HEK293 (cell line): ENCODE data around the gene PHKA1.

ENCODE experiments used
- CTCF ChIA-PET: fragments of 350-600 bp; formaldehyde crosslinking; extraction: SDS; loops from one replicate; lab custom pipeline; 2021; ENCODE audit warnings: antibody characterized with exemption; lab: Yijun Ruan, JAX
- POLR2A ChIA-PET: fragments of 300-600 bp; formaldehyde crosslinking; extraction: SDS; loops from one replicate; lab custom pipeline; 2020; ENCODE audit warnings: antibody characterized with exemption, inconsistent platforms; lab: Yijun Ruan, JAX
- H3K27ac ChIP-seq: fragments of 200-500 bp; sonication (Bioruptor generic); 2 replicates; pipeline ENCODE4 v1.5.1; 2014; ENCODE audit warnings: low read depth, low read length, control low read depth, inconsistent platforms; ENCODE audit errors: extremely low read depth
- H3K36me3 ChIP-seq, 2 experiments: fragments of 200-500 bp in 1 of 2; sonication (Bioruptor generic) in 1 of 2; 1 replicate in 1 of 2; 2 replicates in 1 of 2; pipeline ENCODE4 v1.5.1; 2014 to 2017; ENCODE audit warnings: inconsistent platforms in 2 of 2, low read length in 2 of 2; ENCODE audit not compliant: control insufficient read depth in 2 of 2, insufficient read depth in 1 of 2
- H3K4me1 ChIP-seq: fragments of 200-500 bp; sonication (Bioruptor generic); 2 replicates; pipeline ENCODE4 v1.5.1; 2014; ENCODE audit warnings: mild to moderate bottlenecking, low read length, inconsistent platforms; ENCODE audit not compliant: control insufficient read depth, insufficient read depth
- H3K4me3 ChIP-seq: 2 replicates; pipeline ENCODE4 v1.5.1; 2011; ENCODE audit warnings: low read depth, mild to moderate bottlenecking, control low read depth, low read length, moderate library complexity
- H3K9me3 ChIP-seq: fragments of 200-500 bp; sonication (Bioruptor generic); 2 replicates; pipeline ENCODE4 v1.5.1; 2014; ENCODE audit warnings: low read depth, low read length, inconsistent platforms; ENCODE audit not compliant: control insufficient read depth, insufficient read depth
- HOXC10 ChIP-seq: sonication (generic); formaldehyde crosslinking; IDR thresholded peaks from 2 replicates; pipeline ENCODE4 v1.8.1; 2023; ENCODE audit warnings: mild to moderate bottlenecking, missing genetic modification reagents
- KLF7 ChIP-seq: fragments of 450-650 bp; formaldehyde crosslinking; IDR thresholded peaks from 2 replicates; pipeline ENCODE4 v1.5.1; 2016; ENCODE audit warnings: missing biosample characterization, missing genetic modification characterization, borderline replicate concordance
- PRDM1 ChIP-seq: fragments of 450-650 bp; formaldehyde crosslinking; IDR thresholded peaks from 2 replicates; pipeline ENCODE4; 2016; ENCODE audit warnings: missing biosample characterization, missing genetic modification characterization
- TCF7L2 ChIP-seq: IDR thresholded peaks from 2 replicates; pipeline ENCODE4 v1.6.1; 2011; ENCODE audit warnings: low read depth, mild to moderate bottlenecking, inconsistent platforms, low read length, moderate library complexity, borderline replicate concordance
- ZBTB8A ChIP-seq: fragments of 450-650 bp; formaldehyde crosslinking; IDR thresholded peaks from 2 replicates; pipeline ENCODE4 v1.5.1; 2016; ENCODE audit warnings: missing biosample characterization, missing genetic modification characterization
- ZEB2 ChIP-seq: fragments of 450-650 bp; formaldehyde crosslinking; IDR thresholded peaks from 2 replicates; pipeline ENCODE4 v1.5.1; 2016; ENCODE audit warnings: missing biosample characterization, missing genetic modification characterization
- ZNF114 ChIP-seq: fragments of 450-650 bp; formaldehyde crosslinking; IDR thresholded peaks from 2 replicates; pipeline ENCODE4 v1.5.0; 2017; ENCODE audit warnings: missing biosample characterization, missing genetic modification characterization
- ZNF138 ChIP-seq: fragments of 450-650 bp; formaldehyde crosslinking; IDR thresholded peaks from 2 replicates; pipeline ENCODE4 v1.5.1; 2016; ENCODE audit warnings: missing biosample characterization, missing genetic modification characterization, borderline replicate concordance
- ZNF146 ChIP-seq: fragments of 450-650 bp; formaldehyde crosslinking; IDR thresholded peaks from 2 replicates; pipeline ENCODE4 v1.5.1; 2016; ENCODE audit warnings: missing biosample characterization, missing genetic modification characterization
- ZNF2 ChIP-seq: fragments of 450-650 bp; formaldehyde crosslinking; IDR thresholded peaks from 2 replicates; pipeline ENCODE4 v1.5.1; 2016; ENCODE audit warnings: missing biosample characterization, missing genetic modification characterization
- ZNF335 ChIP-seq: fragments of 450-650 bp; formaldehyde crosslinking; conservative IDR thresholded peaks from 2 replicates; pipeline ENCODE4 v1.5.1; 2016; ENCODE audit warnings: missing biosample characterization, missing genetic modification characterization
- ZNF426 ChIP-seq: fragments of 450-650 bp; formaldehyde crosslinking; IDR thresholded peaks from 2 replicates; pipeline ENCODE4 v1.5.1; 2017; ENCODE audit warnings: missing biosample characterization, missing genetic modification characterization, mild to moderate bottlenecking, inconsistent platforms, moderate library complexity
- ZNF596 ChIP-seq: fragments of 450-650 bp; IDR thresholded peaks from 2 replicates; pipeline ENCODE4 v1.5.0; 2018; ENCODE audit warnings: missing biosample characterization, mild to moderate bottlenecking, missing genetic modification characterization, moderate library complexity
- ZNF623 ChIP-seq: fragments of 450-650 bp; formaldehyde crosslinking; IDR thresholded peaks from 2 replicates; pipeline ENCODE4 v1.5.1; 2016; ENCODE audit warnings: missing biosample characterization, missing genetic modification characterization
- ZNF624 ChIP-seq: fragments of 450-650 bp; formaldehyde crosslinking; IDR thresholded peaks from 2 replicates; pipeline ENCODE4 v1.5.1; 2017; ENCODE audit warnings: missing biosample characterization, missing genetic modification characterization
- ZXDB ChIP-seq: fragments of 450-650 bp; formaldehyde crosslinking; IDR thresholded peaks from 2 replicates; pipeline ENCODE4 v1.5.1; 2016; ENCODE audit warnings: missing biosample characterization, missing genetic modification characterization
- TF ChIP-seq, protein P1 (sequence below): fragments of 450-650 bp; formaldehyde crosslinking; IDR thresholded peaks from 2 replicates; pipeline ENCODE4 v1.5.1; 2016; ENCODE audit warnings: missing biosample characterization, missing genetic modification characterization
- TF ChIP-seq, protein P2 (sequence below): fragments of 450-650 bp; formaldehyde crosslinking; IDR thresholded peaks from 2 replicates; pipeline ENCODE4 v1.5.1; 2016; ENCODE audit warnings: missing biosample characterization, missing genetic modification characterization

Gene PHKA1

DNA sequence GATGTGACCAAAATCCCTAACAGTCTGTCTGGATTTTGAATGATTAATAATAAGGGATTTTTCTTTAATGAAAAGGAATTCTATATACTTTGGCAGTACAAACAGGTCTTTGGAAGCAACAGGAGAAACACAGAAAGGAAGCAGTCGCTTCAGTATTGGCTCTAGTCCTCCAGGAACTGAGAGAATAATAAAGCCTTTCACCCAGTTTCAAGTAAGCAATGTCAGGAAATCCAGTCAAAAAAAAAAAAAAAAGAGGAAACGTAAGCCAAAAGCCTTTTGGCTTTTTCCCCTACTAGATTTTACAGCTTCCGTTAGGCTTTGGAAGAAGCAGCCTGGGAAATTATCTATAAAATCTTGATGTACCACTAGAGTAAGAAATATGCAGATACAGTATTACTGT is 79.8 kb downstream of the PHKA1 start:
- Histone ChIP-seq H3K9me3 (peaks cover 5% of the 10 kb centered on the region), H3K36me3 (peaks cover 28 to 36% of the 10 kb centered on the region in 2 experiments), H3K4me1 (no peaks in the 10 kb centered on the region), H3K4me3 (no peak overlapping the region), H3K27ac (no peak overlapping the region)
- ChIA-PET POLR2A (no interaction called here), CTCF (interaction anchor here (0.6 to 1.3 kb wide), 2 partner anchors 11 to 14 kb away, joined by 3 read pairs; no protein-coding TSS in a partner anchor)
- no peak for TF ChIP-seq KLF7 (tag by site-specific recombination)
- no peak for TF ChIP-seq ZNF624 (tag by site-specific recombination)
- no peak for TF ChIP-seq TCF7L2
- TF ChIP-seq HOXC10 (CRISPR knock-in tag) = no peak

DNA sequence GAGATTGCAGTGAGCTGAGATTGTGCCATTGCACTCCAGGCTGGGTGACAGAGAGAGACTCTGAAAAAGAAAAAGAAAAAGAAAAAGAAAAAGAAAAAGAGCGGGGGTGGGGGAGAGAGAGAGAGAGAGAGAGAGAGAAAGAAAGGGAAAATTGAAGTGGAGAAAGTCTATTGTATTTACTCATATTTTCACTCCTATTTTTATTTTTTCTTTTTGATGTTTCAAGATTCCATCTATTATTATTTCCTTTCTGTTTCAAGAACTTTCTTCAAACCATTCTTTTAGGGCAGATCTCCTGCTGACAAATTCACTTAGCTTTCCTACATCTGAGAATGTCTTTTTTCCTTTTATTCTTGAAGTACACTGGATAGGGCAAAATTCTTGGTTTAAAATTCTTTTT is 83.9 kb downstream of the PHKA1 start:
- TF ChIP-seq ZBTB8A (tag by site-specific recombination) (no peak), PRDM1 (tag by site-specific recombination) (peak; percentile 93), ZNF596 (tag by site-specific recombination) (0 out of 2 replicates have a peak, but pooled peaks have one; percentile 28)
- Histone ChIP-seq H3K4me3 (no peak overlapping the region), H3K9me3 (peaks cover 5% of the 10 kb centered on the region), H3K36me3 (peaks cover 33 to 34% of the 10 kb centered on the region in 2 experiments), H3K27ac (no peak overlapping the region), H3K4me1 (no peaks in the 10 kb centered on the region)
- CTCF ChIA-PET = no interaction called here
- POLR2A ChIA-PET = no interaction called here

DNA sequence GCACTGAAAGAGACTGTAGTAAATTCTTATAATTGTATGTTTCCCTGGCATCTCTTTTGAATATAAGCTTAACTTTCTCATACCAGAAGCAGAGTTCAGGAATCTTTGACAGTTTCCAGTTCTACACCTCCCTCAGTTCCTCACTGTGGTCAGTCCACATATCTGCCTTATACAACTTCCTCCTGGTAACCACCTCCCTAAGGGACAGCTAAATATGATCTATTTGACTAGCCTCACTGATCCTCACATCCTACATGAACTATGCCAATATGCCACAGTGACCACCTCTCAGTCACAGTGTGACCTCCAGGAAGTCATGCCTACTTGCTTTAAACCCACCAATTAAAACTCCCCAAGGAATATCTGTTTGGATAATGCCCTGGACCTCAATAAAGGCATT is 89.9 kb downstream of the PHKA1 start:
- no peak overlapping the region for H3K4me3 ChIP-seq
- POLR2A ChIA-PET = no interaction called here
- TF ChIP-seq, protein P1, sequence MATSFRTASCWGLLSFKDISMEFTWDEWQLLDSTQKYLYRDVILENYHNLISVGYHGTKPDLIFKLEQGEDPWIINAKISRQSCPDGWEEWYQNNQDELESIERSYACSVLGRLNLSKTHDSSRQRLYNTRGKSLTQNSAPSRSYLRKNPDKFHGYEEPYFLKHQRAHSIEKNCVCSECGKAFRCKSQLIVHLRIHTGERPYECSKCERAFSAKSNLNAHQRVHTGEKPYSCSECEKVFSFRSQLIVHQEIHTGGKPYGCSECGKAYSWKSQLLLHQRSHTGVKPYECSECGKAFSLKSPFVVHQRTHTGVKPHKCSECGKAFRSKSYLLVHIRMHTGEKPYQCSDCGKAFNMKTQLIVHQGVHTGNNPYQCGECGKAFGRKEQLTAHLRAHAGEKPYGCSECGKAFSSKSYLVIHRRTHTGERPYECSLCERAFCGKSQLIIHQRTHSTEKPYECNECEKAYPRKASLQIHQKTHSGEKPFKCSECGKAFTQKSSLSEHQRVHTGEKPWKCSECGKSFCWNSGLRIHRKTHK = no peak
- no peak for TF ChIP-seq ZEB2 (tag by site-specific recombination)
- TF ChIP-seq, protein P2, sequence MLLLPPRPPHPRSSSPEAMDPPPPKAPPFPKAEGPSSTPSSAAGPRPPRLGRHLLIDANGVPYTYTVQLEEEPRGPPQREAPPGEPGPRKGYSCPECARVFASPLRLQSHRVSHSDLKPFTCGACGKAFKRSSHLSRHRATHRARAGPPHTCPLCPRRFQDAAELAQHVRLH = no peak
- no peak for TF ChIP-seq ZNF2 (tag by site-specific recombination)
- no peak for TF ChIP-seq ZNF335 (tag by site-specific recombination)
- TF ChIP-seq ZNF426 (tag by site-specific recombination) = no peak
- TF ChIP-seq ZNF146 (tag by site-specific recombination) = no peak
- no peak for TF ChIP-seq ZNF138
- TF ChIP-seq ZNF623 (tag by site-specific recombination) = no peak
- TF ChIP-seq ZNF114 (tag by site-specific recombination) = no peak
- no peak for TF ChIP-seq ZXDB (tag by site-specific recombination)
- TF ChIP-seq, all 188 proteins: peak for 0
- CTCF ChIA-PET = no interaction called here
- H3K4me1 ChIP-seq = no peaks in the 10 kb centered on the region
- no peak overlapping the region for H3K27ac ChIP-seq
- peaks cover 14 to 51% of the 10 kb centered on the region in 2 experiments for H3K36me3 ChIP-seq
- no peaks in the 10 kb centered on the region; the same call in 1 of the 2 replicates for H3K9me3 ChIP-seq
